ENCODE measurements around the gene MX2. TPM values are rescaled to one million over a fixed set of nuclear protein-coding genes. Genes with fewer than 3 reads are reported as not detected.
A peak's percentile ranks its signal among the peaks of the same experiment; 100 is the strongest.

MX2 gene
- total and polyA plus RNA-seq, 2 of the 4 experiments (the other 2 are of a cell fraction) = 0.53 to 0.54 TPM

DNA sequence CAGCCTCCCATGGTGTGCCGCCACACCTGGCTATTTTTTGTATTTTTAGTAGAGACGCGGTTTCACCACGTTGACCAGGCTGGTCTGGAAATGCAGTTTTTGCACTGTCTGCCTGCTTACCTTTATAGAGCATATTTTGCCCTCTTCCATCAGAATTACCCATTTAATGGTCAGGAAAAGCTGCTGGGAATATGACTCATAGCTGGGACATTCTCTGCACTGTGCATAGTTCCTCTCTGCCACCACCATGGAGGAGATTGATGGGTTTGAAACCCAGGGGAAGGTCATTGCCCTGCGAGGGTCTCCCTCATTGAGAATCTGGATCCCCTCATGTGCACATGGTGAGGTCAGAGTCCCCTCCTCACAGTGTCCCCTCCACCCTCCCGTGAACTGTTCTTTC lies 96.3 kb downstream of the MX2 start:
- H4K91ac ChIP-seq (ENCODE audit: insufficient read depth, low read depth, low read length) = no peak overlapping the region
- ATAC-seq (ENCODE audit: low read depth) (no peak), DNase-seq (peak; percentile 8)
- no peaks in the 10 kb centered on the region for H3K27me3 ChIP-seq (ENCODE audit: control insufficient read depth, insufficient read depth, low read length)
- no peak overlapping the region for H3K4me3 ChIP-seq (ENCODE audit: insufficient read depth, low read depth, low read length)
- no peaks in the 10 kb centered on the region for H3K9me3 ChIP-seq (ENCODE audit: control insufficient read depth, insufficient read depth, low read length)
- H2AK5ac ChIP-seq (ENCODE audit: low read depth, low read length) = no peak overlapping the region
- H2AK9ac ChIP-seq (replicated peaks; ENCODE audit: low read depth, low read length, poor library complexity) = no peak overlapping the region
- POLR2A ChIA-PET (ENCODE audit: unreplicated experiment) = no interaction called here
- no peak overlapping the region for H2BK5ac ChIP-seq (ENCODE audit: low read depth, low read length, poor library complexity, severe bottlenecking)
- no peak overlapping the region for H3K56ac ChIP-seq (ENCODE audit: extremely low read depth, insufficient read depth, low read length)
- TF ChIP-seq RAD21 (IDR thresholded peaks at IDR 0.05; ENCODE audit: low read length) (no peak), CHD1 (IDR thresholded peaks at IDR 0.05; ENCODE audit: low read depth, low read length) (no peak), SMC3 (IDR thresholded peaks at IDR 0.05; ENCODE audit: low read depth, low read length) (no peak), MAZ (IDR thresholded peaks at IDR 0.05; ENCODE audit: borderline replicate concordance, low read depth, low read length) (no peak), FOS (IDR thresholded peaks at IDR 0.05; ENCODE audit: low read depth, low read length) (no peak), MAFK (IDR thresholded peaks at IDR 0.05; ENCODE audit: low read depth, low read length) (no peak), MXI1 (IDR thresholded peaks at IDR 0.05; ENCODE audit: borderline replicate concordance, low read depth, low read length) (no peak), NFE2L2 (IDR thresholded peaks at IDR 0.05; ENCODE audit: low read depth, low read length) (no peak), RFX5 (IDR thresholded peaks at IDR 0.05; ENCODE audit: low read depth, low read length) (no peak), RCOR1 (IDR thresholded peaks at IDR 0.05; ENCODE audit: insufficient replicate concordance, low read length) (no peak), CEBPB (IDR thresholded peaks at IDR 0.05; ENCODE audit: low read depth, low read length) (no peak), POLR2A (IDR thresholded peaks at IDR 0.05; ENCODE audit: low read depth, low read length) (no peak), BHLHE40 (IDR thresholded peaks at IDR 0.05; ENCODE audit: low read depth, low read length) (no peak)
- TF ChIP-seq, protein P1, sequence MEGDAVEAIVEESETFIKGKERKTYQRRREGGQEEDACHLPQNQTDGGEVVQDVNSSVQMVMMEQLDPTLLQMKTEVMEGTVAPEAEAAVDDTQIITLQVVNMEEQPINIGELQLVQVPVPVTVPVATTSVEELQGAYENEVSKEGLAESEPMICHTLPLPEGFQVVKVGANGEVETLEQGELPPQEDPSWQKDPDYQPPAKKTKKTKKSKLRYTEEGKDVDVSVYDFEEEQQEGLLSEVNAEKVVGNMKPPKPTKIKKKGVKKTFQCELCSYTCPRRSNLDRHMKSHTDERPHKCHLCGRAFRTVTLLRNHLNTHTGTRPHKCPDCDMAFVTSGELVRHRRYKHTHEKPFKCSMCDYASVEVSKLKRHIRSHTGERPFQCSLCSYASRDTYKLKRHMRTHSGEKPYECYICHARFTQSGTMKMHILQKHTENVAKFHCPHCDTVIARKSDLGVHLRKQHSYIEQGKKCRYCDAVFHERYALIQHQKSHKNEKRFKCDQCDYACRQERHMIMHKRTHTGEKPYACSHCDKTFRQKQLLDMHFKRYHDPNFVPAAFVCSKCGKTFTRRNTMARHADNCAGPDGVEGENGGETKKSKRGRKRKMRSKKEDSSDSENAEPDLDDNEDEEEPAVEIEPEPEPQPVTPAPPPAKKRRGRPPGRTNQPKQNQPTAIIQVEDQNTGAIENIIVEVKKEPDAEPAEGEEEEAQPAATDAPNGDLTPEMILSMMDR (conservative IDR thresholded peaks at IDR 0.05; ENCODE audit: low read depth, low read length) = no peak
- TF ChIP-seq, protein P2, sequence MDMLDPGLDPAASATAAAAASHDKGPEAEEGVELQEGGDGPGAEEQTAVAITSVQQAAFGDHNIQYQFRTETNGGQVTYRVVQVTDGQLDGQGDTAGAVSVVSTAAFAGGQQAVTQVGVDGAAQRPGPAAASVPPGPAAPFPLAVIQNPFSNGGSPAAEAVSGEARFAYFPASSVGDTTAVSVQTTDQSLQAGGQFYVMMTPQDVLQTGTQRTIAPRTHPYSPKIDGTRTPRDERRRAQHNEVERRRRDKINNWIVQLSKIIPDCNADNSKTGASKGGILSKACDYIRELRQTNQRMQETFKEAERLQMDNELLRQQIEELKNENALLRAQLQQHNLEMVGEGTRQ (IDR thresholded peaks at IDR 0.05; ENCODE audit: low read depth, low read length) = no peak
- TF ChIP-seq, protein P3, sequence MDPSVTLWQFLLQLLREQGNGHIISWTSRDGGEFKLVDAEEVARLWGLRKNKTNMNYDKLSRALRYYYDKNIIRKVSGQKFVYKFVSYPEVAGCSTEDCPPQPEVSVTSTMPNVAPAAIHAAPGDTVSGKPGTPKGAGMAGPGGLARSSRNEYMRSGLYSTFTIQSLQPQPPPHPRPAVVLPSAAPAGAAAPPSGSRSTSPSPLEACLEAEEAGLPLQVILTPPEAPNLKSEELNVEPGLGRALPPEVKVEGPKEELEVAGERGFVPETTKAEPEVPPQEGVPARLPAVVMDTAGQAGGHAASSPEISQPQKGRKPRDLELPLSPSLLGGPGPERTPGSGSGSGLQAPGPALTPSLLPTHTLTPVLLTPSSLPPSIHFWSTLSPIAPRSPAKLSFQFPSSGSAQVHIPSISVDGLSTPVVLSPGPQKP (IDR thresholded peaks at IDR 0.05; ENCODE audit: borderline replicate concordance, low read depth, low read length) = no peak
- H3K9me1 ChIP-seq (ENCODE audit: insufficient read depth, low read length) = no peaks in the 10 kb centered on the region
- no peak overlapping the region for H4K8ac ChIP-seq (ENCODE audit: low read depth in 2 of 2, low read length in 2 of 2)
- no peak overlapping the region for H2BK20ac ChIP-seq (ENCODE audit: low read depth, low read length)
- H3K27ac ChIP-seq (ENCODE audit: insufficient read depth, low read length) = no peak overlapping the region
- in situ Hi-C loops (cut with MboI; ENCODE audit: low sequenced_read_pairs) (loop anchor here (10.0 kb wide), 1 partner anchor 333 kb away; no protein-coding TSS in a partner anchor), dilution Hi-C loops (cut with HindIII; ENCODE audit: low sequenced_read_pairs, unreplicated experiment) (no loop called here), intact Hi-C loops (cut with micrococcal nuclease) (no loop called here)
- no peak overlapping the region for H2BK120ac ChIP-seq (ENCODE audit: low read depth, low read length)
- no peak overlapping the region for H3K9ac ChIP-seq (ENCODE audit: low read depth, low read length)
- BruUV-seq (replicated peaks) = no TSS peak
- H3K18ac ChIP-seq (ENCODE audit: low read depth, low read length) = no peak overlapping the region
- H4K20me1 ChIP-seq (ENCODE audit: insufficient read depth, low read length) = no peaks in the 10 kb centered on the region
- no peaks in the 10 kb centered on the region for H3K4me1 ChIP-seq (ENCODE audit: control insufficient read depth, insufficient read depth, low read length)
- no peaks in the 10 kb centered on the region for H3K79me1 ChIP-seq (ENCODE audit: low read depth in 1 of 2, low read length in 2 of 2)
- CTCF ChIA-PET = interaction anchor here (2.0 kb wide), 1 partner anchor 175 kb away, joined by 7 read pairs; no protein-coding TSS in a partner anchor
- H2AFZ ChIP-seq (replicated peaks; ENCODE audit: low read length, poor library complexity) = no peak overlapping the region
- WGBS, 2 experiments (ENCODE audit: extremely low coverage in 2 of 2, insufficient read length in 1 of 2) = no CpG with 5 or more reads among the region's 6 CpGs
- no peak overlapping the region for H3K14ac ChIP-seq (replicated peaks; ENCODE audit: low read depth, low read length)
- no peak overlapping the region for H4K5ac ChIP-seq (ENCODE audit: low read depth, low read length)
- H3K4ac ChIP-seq (ENCODE audit: low read depth, low read length) = no peak overlapping the region
- H3K23ac ChIP-seq (ENCODE audit: low read depth, low read length) = no peak overlapping the region
- H2BK15ac ChIP-seq (ENCODE audit: low read depth, low read length) = no peak overlapping the region
- H3K36me3 ChIP-seq (ENCODE audit: control insufficient read depth, insufficient read depth, low read length) = no peaks in the 10 kb centered on the region
- no peak overlapping the region for H3K4me2 ChIP-seq (ENCODE audit: low read depth, low read length)
